GM18498 (cell line): ENCODE results near the gene CHGA.

Source experiments
- ATAC-seq: cut with Tn5 transposase; IDR thresholded peaks from one replicate; pipeline ENCODE4 v1.9.1; 2021; ENCODE audit warnings: mild to moderate bottlenecking, moderate library complexity; ENCODE audit not compliant: unreplicated experiment

CHGA gene

GRCh38 chr14:92959761-92960680 is 37.1 kb downstream of the CHGA start:
- ATAC-seq, result no peak

DNA sequence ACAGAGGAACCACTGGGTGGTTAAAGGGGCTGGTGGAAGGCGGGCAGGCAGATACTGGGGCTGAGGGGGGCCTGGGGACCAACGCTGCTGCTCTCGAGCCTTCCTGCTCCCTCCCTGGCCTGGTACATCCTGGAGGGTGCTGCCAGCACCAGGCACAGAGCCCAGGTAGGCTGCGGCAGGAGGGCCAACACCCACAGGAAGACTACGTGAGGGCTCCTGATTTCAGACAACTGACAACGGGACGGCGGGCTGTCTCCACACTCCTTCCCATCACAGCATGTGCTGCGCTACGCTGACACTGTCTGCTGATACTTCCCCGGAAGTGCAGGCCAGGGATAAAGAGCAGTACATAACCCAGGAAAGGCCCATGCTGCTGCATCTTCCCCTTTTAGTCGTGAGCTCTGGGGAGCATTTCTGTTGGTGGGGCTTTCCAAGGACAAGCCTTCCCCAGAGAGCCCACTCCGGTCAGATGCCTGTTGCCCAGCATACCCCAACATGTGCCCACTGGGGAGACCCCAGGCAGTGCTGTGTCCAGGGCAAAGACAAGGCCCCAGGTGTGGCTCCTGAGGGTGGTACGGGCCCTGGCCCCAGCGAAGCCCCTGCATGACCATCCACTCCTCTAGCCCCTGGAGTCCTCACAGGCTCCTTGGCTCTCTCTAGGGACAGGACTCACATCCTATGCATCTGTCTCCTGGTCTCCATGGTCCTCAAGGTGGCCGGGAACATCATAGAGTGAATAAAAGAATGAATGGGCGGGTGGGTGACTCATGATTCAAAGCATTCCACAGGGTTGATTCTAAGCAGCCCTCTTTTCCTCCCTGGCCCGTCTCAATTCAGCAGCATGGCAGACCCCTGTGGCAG is 38.0 kb downstream of the CHGA start:
- ATAC-seq, result no peak

- no peak for ATAC-seq
Measured at GRCh38 chr14:92961567-92961855, 38.6 kb downstream of the CHGA start.

GRCh38 chr14:92962031-92962830 is 39.3 kb downstream of the CHGA start:
- ATAC-seq, result no peak

GRCh38 chr14:92962831-92963095 is 39.8 kb downstream of the CHGA start:
- no peak for ATAC-seq

GRCh38 chr14:92963301-92964123 is 40.6 kb downstream of the CHGA start:
- no peak for ATAC-seq

DNA sequence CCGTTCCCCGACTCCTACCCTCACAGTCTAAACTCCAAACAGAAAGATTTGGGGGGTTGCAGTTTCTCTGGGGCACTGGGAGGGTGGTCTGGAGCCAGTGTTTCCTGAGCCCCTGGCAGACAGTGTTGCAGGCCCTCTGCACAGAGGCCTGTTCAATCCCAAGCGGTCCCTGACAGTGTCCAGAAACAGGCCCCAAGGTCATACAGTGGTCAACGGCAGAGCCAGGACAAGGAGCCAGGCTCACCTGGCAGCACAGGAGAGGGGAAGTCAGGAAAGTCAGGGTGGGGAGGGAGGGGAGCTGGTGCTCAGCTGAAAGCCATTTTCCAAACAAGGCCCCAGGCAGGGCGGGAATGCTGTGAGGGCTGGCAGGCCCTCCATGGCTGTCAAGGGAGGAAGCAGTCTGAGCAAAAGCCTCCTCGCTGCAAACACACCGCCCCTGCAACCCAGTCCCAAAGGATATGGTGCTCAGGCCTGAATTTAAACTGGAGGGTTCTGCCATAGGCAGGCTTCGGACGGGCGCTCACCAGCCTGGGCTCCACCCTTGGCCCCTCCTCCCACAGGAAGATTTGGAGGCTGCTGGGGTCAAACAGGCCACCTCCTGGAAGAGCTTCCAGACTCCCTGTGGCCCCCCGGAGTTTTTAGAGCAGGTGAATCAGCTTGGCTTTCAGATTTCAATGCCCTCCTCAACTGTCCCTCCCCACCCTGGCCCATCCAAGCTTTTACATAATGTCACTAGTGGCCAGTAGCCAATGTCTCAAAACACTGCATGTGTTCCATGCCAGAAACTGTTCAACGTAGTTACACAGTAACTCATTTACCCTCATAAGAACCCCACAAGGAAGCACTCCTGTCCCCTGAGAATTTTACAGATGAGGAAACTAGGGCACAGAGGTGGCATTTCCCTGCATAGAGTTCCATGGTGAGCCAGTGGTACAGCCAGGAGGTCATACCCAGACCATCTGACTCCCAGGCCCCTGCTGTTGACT is 41.5 kb downstream of the CHGA start:
- ATAC-seq, result no peak

GRCh38 chr14:92965281-92965680 is 42.3 kb downstream of the CHGA start:
- no peak for ATAC-seq

GRCh38 chr14:92967346-92967926 is 44.5 kb downstream of the CHGA start:
- ATAC-seq, result no peak

DNA sequence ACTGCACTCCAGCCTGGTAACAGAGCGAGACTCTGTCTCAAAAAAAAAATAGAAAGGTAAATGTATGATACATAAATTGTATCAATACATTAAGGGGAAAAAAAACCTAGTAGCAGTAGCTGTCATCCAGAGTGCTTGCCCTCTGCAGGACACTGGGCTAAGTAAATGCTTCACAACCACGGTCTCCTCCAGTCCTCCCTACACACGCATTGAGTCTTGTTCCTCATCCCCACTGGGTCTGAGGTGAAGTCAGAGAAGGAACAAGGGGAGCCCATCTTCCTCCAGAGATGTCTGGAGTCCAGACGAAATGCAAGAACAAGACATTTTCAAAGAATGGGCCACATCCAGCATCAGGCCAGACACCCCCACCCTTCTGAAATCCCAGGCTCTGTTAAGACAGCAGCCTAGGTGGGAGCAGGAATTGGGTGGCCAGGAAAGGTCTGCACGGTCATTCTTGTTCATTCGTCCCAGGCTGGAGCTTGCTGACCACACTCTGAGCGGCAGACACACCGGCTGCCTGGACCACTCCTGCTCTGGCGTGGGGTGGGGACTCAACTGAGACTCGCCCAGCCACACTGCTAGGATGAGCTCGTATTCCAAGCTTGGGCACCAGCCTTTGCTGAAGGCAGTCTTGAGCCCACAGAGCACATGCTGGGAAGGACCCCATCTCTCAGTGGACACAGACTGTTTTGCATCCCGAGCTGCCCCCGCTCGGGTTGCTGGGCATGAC is 45.5 kb downstream of the CHGA start:
- ATAC-seq, result no peak

DNA sequence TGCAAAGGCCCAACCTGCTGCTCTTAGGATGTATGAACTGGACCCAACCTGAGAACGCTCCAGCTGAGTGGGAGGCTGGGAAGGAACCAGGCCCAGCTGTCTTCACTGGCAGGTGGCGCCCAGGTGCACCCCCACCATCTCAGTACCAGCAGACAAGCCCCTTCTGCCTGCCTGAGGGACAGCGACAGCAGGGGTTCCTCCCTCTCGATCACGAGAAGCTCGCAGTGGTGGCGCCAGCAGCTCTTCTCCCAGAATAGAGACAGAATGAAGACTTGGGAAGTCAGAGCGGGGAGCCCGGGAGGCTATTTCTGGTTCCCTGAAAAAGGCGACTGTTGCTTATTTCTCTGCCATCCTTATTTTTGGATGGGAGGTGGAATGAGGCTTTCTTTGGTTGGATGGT is 46.5 kb downstream of the CHGA start:
- ATAC-seq, result no peak

DNA sequence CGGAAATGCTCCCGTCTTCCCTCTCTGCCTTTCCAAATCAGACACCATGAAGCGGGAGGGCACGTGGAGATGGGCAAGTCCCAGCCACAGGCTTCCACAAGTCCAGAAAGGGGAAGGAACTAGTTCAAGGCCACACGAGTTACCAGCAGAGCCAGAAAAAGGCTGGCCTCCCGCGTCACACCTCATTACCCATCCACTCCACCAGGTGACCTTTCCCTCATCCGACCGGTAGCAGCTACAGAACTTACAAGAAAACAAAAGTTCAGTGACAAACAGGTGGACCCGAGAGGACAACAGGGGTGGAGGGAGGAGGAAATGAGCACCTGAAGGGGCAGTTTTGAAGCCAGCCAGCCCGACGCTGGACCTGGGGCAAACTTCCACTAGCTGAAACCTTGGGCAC is 46.9 kb downstream of the CHGA start:
- no peak for ATAC-seq

DNA sequence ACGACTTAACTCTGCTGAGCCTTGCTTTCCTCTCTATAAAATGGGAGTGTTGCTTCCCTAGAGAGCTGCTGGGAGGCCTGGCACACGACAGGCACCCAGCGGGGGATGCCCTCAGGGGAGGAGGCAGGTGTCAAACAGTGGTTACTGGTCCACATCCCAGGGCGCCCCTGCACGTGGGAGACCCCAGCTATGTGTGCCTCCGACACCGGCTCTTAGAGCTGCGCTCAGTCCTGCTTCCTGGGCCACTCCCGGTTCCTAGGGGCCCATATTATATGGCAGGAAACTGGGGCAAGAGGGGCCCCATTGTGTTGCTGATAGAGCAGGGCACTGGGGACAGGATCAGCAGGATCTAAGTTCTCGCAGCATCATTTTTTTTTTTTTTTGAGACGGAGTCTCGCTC is 47.3 kb downstream of the CHGA start:
- no peak for ATAC-seq

- ATAC-seq, result no peak
Measured at GRCh38 chr14:92971601-92972180, 48.7 kb downstream of the CHGA start.

GRCh38 chr14:92973261-92973797 is 50.4 kb downstream of the CHGA start:
- no peak for ATAC-seq

DNA sequence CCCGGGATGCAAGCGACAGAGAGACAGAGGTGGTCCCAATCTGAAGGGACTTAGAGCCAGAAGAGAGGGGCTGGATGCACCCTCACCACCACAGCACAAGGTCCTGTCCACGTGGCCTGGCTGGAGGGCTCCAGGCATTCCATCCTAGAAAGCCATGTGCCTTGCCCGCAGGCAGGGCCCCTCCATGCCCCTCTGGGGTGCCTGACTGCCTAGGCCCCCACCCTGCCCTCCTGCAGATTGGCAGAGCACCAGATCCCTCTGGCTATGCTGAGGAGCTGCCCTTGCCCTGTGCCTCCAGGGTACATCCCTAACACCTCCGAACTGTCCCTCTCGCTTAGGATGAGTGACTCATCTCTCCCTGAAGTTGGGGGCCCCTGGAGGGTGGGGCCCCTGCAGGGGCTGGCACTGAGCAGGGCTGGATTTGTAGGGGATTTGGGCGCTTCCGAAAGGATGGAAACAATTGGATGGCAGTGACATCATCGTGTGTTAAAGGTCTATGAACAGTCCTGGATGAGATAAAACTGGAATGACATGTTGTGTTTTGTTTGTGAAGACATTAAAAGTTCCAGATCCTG is 50.9 kb downstream of the CHGA start:
- ATAC-seq, result no peak

- ATAC-seq, result no peak
Measured at GRCh38 chr14:92974541-92975345, 51.8 kb downstream of the CHGA start.
